ENCODE data around the gene TMEM234.
"Not testable (repeated sequence)": the region's sequence is repeated elsewhere in the genome, so short reads cannot be mapped to it uniquely, and the experiment has no call there.

The TMEM234 gene

GRCh38 chr1:32221980-32222755, at the start of gene TMEM234, which contains the start of gene EIF3I:
Gene TMEM234 (minus strand): TSS chr1:32222353. CDS start chr1:32222322, 31 bp downstream.
Gene EIF3I (plus strand): TSS chr1:32222407. CDS start chr1:32222442, 35 bp downstream.
- peak; percentile 84 to 87 for DNase-seq (ENCODE audit: low read depth in 2 of 2)

GRCh38 chr1:32269744-32270143, 47.6 kb upstream of the TMEM234 start:
- no peak for DNase-seq (ENCODE audit: low read depth in 2 of 2)

DNA sequence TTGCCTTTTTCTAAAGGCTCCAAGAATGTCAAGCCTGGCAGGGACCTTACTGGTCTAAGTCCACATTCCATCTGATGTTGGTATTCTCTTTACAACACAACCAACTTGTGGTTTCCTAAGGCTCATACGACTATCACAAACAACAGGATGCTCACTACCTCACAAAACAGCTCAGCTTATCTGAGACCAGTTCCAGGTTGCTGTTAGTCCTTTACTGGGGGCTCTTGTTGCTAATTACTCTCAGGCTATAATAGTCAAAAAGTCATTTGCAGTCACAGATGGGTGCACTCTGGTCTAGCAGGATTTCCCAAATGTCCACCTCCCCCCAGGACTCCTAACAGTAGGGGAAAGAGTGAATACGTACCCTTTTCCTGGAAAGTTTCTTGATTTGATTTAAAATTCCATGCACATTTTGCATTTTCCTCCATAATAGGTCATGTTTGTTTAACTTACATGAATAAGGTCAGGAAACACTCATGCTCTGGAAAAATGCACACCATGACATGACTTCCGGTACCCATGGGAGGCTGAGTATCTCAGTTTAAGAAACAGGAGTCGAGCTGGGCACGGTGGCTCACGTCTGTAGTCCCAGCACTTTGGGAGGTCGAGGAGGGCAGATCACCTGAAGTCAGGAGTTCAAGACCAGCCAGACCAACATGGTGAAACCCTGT, 44.9 kb upstream of the TMEM234 start:
- no peak for DNase-seq (ENCODE audit: low read depth in 2 of 2)

DNA sequence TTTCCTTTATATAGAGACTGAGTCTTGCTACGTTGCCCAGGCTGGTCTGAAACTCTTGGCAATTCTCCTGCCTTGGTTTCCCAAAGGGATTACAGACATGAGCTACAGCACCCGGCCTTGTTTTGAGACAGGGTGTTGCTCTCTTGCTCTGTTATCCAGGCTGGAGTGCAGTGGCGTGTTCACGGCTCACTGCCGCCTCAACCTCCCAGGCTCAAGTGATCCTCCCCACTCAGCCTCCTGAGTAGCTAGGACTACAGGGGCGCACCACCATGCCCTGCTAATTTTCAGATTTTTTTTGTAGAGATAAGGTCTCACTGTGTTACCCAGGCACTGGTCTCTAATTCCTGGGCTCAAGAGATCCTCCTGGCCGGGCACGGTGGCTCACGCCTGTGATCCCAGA, 43.7 kb upstream of the TMEM234 start:
- no peak for DNase-seq (ENCODE audit: low read depth in 2 of 2)

DNA sequence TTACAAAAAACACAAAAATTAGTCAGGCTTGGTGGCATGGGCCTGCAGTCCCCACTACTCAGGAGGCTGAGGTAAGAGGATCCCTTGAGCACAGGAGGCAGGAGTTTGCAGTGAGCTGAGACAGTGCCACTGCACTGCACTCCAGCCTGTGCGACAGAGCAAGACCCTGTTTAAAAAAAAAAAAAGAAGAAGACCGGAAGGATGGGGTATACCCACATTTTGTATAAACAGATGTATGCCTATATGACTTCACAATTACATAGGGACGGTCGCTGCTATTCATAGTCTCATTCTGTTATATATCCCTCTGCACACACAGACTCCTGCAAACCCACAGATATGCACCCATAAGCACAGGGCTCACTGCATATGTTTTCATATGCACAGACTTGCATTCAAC, 41.6 kb upstream of the TMEM234 start:
- no peak for DNase-seq (ENCODE audit: low read depth in 2 of 2)

GRCh38 chr1:32263236-32263593, 41.1 kb upstream of the TMEM234 start:
- DNase-seq (ENCODE audit: low read depth in 2 of 2): not testable (repeated sequence)

- no peak for DNase-seq (ENCODE audit: low read depth in 2 of 2)
These were observed 35.0 kb upstream of the TMEM234 start for GRCh38 chr1:32257227-32257508.

DNA sequence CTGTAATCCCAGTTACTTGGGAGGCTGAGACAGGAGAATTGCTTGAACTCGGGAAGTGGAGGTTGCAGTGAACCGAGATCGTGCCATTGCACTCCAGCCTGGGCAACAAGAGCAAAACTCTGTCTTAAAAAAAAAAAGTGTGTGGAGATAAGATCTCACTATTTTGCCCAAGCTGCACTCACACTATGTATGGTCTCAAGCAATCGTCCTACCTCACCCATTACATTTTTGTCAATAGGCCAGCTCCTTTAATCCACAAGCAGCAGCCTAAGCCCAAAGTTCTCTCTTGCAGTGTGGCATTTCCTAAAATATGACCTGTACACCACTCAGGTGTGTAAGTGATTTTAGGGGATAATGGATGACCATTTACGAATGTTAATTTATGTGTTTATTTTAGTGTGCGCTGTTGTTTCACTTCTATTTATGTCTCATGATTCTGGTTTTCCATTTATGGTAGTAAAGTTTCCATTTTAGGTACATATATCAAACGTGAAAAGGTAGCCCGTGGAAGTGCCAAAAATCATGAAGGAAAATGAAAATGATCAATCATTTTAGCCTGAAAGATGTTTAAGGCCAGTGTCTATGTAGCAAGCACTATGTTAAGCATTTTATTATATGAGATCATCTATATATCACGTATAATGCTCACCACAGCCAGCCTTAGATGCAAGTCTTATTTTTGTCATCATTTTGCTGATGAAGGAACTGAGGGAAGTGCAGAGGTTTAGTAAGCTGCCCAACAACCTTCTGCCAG, 34.5 kb upstream of the TMEM234 start:
- DNase-seq (ENCODE audit: low read depth in 2 of 2): no peak

- no peak for DNase-seq (ENCODE audit: low read depth in 2 of 2)
These were observed 33.2 kb upstream of the TMEM234 start for GRCh38 chr1:32255072-32256071.

GRCh38 chr1:32250893-32251716, 29.0 kb upstream of the TMEM234 start, which contains the start of gene LCK:
Gene LCK (plus strand): TSS chr1:32251265. CDS start chr1:32274330, 23,065 bp downstream.
- DNase-seq (ENCODE audit: low read depth in 2 of 2): peak in 1 of 2 donors; percentile 71

DNA sequence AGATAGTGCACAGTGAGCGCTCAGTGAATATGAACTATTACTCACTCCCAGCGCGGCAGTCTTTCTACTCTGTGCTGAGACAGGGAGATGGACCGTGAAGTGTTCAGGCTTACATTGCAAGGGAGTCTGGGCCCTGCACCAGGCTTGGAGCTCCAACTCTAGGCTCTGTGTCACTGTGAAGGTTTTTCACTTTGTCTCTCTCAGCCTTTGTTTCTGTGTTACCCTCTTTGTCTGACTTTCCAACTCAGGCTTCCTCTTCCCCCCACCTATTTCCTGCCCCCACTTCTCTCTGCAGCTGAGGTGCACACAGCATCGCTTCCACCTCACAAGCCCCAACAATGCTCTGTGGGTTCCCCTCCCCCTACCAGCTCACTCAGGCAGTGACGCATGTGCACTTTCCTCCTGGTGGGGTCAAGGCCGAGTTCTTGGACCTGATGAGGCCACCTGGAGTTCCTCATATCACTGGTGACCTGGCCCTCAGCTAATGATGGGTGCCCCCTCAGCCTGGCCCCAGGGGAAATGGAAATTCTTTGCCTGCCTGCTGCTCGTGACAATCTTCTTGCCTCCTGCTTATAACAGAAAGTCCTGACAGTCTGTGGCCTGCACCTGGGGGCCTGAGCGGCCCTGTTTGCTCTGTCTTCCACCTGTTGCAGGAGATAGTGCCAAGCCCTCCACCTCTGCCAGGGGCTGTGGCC, 27.8 kb upstream of the TMEM234 start:
- DNase-seq (ENCODE audit: low read depth in 2 of 2): peak; percentile 75 to 76

GRCh38 chr1:32247983-32248889, 26.1 kb upstream of the TMEM234 start:
- peak; percentile 76 for DNase-seq (ENCODE audit: low read depth in 2 of 2)

GRCh38 chr1:32247452-32247851, 25.3 kb upstream of the TMEM234 start:
- no peak for DNase-seq (ENCODE audit: low read depth in 2 of 2)

DNA sequence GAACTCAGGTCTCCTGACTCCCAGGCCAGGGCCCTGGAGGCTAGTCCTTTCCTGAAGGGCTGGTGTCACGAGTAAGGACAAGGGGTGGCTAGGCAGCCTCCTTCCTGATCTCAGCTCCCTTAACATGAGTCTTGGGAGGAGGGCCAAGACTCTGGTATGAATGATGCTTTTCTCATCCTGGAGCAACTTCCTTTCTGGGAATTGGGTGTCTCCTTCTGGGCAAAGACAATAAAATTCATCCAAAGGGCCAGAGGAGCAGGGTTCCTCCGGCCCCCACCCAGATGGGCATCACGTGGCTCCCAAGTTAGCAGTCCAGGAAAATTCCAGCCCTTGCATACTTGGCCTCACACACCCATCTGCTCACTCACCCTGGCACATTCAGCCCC, 24.7 kb upstream of the TMEM234 start, which contains the start of gene FAM167B:
TSS of gene FAM167B (plus strand) at position 335 of the 386 bp plus-strand sequence. CDS start 200 bp downstream, outside the sequence.
- no peak for DNase-seq (ENCODE audit: low read depth in 2 of 2)

DNA sequence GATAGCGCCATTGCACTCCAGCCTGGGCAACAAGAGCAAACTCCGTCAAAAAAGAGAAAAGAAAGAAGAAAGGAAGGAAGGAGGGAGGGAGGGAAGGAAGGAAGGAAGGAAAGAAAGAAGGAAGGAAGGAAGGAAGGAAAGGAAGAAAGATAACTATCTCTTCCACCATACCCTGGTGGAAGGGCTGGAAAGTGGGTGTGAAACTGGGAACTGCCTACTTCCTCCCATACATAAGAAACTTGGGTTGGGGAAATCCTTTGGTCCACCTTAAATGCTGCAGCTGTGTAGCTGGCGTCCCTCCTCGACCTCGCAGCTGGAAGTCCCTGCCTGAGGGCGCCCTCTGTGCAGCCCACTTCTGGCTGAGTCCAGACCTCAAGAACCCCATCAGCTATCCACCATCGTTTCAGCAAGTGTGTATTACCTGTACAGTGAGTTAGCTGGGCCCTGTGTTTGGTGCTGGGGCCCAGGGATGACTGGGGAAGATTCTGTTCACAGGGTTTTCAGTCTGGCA, 20.2 kb upstream of the TMEM234 start:
- DNase-seq (ENCODE audit: low read depth in 2 of 2): no peak

DNA sequence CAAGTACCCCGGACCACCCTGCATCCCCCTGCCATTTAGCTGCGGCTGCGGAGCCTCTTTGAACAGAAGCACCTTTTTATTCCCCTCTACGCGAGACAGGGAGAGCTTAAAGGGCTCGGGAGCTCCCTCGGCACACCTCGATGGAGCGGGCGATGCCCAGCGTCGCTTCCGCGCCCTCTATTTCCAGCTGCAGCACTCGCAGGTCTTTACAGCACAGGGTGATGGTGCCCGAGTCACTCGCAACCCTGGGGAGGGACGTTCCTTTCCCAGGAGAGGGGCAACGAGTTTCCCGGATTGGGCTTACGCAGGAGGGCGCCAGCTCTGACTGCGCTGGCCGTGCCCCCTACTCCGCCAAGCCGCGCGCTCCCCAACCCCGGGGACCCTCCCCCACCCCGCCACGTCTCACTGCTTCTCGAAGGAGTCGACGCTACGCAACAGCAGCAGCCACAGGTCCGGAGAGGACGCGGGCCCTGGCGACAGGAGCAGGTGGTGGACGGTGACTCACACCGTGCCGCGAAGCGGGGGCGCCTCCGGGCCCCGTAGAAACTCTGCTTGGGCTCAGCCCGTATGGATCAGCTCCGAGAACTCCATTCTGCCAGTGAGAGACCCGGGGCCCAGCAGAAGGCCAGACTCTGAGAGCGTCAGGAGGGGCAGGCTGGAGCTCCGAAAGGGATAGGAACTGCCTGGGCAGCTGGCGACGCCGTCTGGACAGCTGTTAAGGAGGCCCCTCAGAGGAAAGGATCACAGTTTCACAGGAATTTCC, 19.0 kb upstream of the TMEM234 start:
- no peak for DNase-seq (ENCODE audit: low read depth in 2 of 2)

- no peak for DNase-seq (ENCODE audit: low read depth in 2 of 2)
These were observed 18.2 kb upstream of the TMEM234 start for GRCh38 chr1:32240140-32240951.
